HCT116 (cell line): ENCODE measurements around the gene SLC66A1. TPM values are rescaled to one million over a fixed set of nuclear protein-coding genes. Genes with fewer than 3 reads are reported as not detected.

Experiments
- ATAC-seq: fragments of 200-7000 bp; cut with Tn5 transposase; 2 replicates; pipeline ENCODE4 v1.9.1; 2020; ENCODE audit warnings: mild to moderate bottlenecking, moderate library complexity
- BruUV-seq: library from RNA; stranded (reverse); fragments of 400-500 nt; replicated peaks from 2 replicates; lab custom pipeline; 2021; lab: Mats Ljungman, UMichigan
- CTCF ChIA-PET: fragments of 300-600 bp; sonication (Branson Sonifier 250); formaldehyde crosslinking; loops from one replicate; lab custom pipeline; 2021; ENCODE audit warnings: antibody characterized with exemption; lab: Charles Lee
- POLR2A ChIA-PET: fragments of 300-600, 350-600 bp; sonication (Branson Sonifier 250); formaldehyde crosslinking; loops from one replicate; lab custom pipeline; 2021; ENCODE audit warnings: antibody characterized with exemption; lab: Charles Lee
- RAD21 ChIA-PET, 2 experiments: fragments of 300-600 bp; sonication (Branson Sonifier 250); formaldehyde crosslinking; loops; one replicate each; lab custom pipeline; 2023; ENCODE audit warnings: low total read pairs in 2 of 2; ENCODE audit not compliant: uncharacterized antibody in 2 of 2, unreplicated experiment in 2 of 2, low non-redundant PET in 1 of 2; lab: Charles Lee
- DNase-seq: peaks from one replicate; pipeline ENCODE4 v3.0.0-alpha.2; 2010; ENCODE audit warnings: low read depth, low spot score
- H2AFZ ChIP-seq: fragments of 200-600 bp; shearing (Covaris generic), sonication (generic); 2 replicates; pipeline ENCODE4 v1.6.1; 2017; ENCODE audit warnings: low read depth, mixed run types, mixed read lengths, antibody characterized with exemption, low read length; ENCODE audit not compliant: poor library complexity, severe bottlenecking
- H3K27ac ChIP-seq: 2 replicates; pipeline ENCODE4 v1.5.1; 2012; ENCODE audit warnings: low read depth, low read length
- H3K27me3 ChIP-seq: fragments of 200-600 bp; sonication (generic); 2 replicates; pipeline ENCODE4 v1.6.1; 2016; ENCODE audit warnings: mixed run types, low read length, mixed read lengths; ENCODE audit not compliant: insufficient read depth
- H3K36me3 ChIP-seq, 2 experiments: fragments of 200-500 bp in 1 of 2; fragments of 200-600 bp in 1 of 2; sonication (Bioruptor generic) in 1 of 2; sonication (generic) in 1 of 2; 2 replicates each; pipeline versions ENCODE4 v1.5.1 to v1.6.1; 2014 to 2016; ENCODE audit warnings: low read length in 2 of 2, inconsistent platforms in 1 of 2, mixed read lengths in 1 of 2, mixed run types in 1 of 2; ENCODE audit not compliant: insufficient read depth in 2 of 2, control insufficient read depth in 1 of 2
- H3K4me1 ChIP-seq, 2 experiments: fragments of 200-600 bp in 1 of 2; sonication (generic) in 1 of 2; 2 replicates each; pipeline versions ENCODE4 v1.5.1 to v1.6.1; 2012 to 2017; ENCODE audit warnings: low read length in 2 of 2, inconsistent platforms in 1 of 2, mild to moderate bottlenecking in 1 of 2, mixed read lengths in 1 of 2, mixed run types in 1 of 2, moderate library complexity in 1 of 2; ENCODE audit not compliant: insufficient read depth in 2 of 2, control insufficient read depth in 1 of 2
- H3K4me2 ChIP-seq: fragments of 200-600 bp; sonication (generic); 2 replicates; pipeline ENCODE4 v1.6.1; 2017; ENCODE audit warnings: mixed run types, low read length, mixed read lengths
- H3K4me3 ChIP-seq, 2 experiments: fragments of 200-600 bp in 1 of 2; sonication (generic) in 1 of 2; replicated peaks in 1 of 2; 2 replicates each; pipeline ENCODE4 v1.5.1; 2011 to 2016; ENCODE audit warnings: low read length in 2 of 2, control low read depth in 1 of 2, low read depth in 1 of 2, mild to moderate bottlenecking in 1 of 2, mixed read lengths in 1 of 2, mixed run types in 1 of 2
- H3K79me2 ChIP-seq: fragments of 200-600 bp; sonication (generic); 2 replicates; pipeline ENCODE4 v1.6.1; 2017; ENCODE audit warnings: mild to moderate bottlenecking, mixed run types, low read length, moderate library complexity, mixed read lengths; ENCODE audit not compliant: insufficient read depth
- H3K9ac ChIP-seq: fragments of 200-600 bp; sonication (generic); 2 replicates; pipeline ENCODE4 v1.6.1; 2016; ENCODE audit warnings: low read length, mixed read lengths
- H3K9me2 ChIP-seq: fragments of 200-600 bp; sonication (generic), shearing (Covaris generic); 2 replicates; pipeline ENCODE4 v1.6.1; 2017; ENCODE audit warnings: mixed run types, mild to moderate bottlenecking, moderate library complexity; ENCODE audit not compliant: insufficient read depth
- H3K9me3 ChIP-seq, 2 experiments: fragments of 200-500 bp in 1 of 2; fragments of 200-600 bp in 1 of 2; sonication (Bioruptor generic) in 1 of 2; sonication (generic) in 1 of 2; 2 replicates each; pipeline ENCODE4 v1.6.1; 2014 to 2017; ENCODE audit warnings: low read length in 2 of 2, mixed read lengths in 2 of 2, inconsistent platforms in 1 of 2, low read depth in 1 of 2, mild to moderate bottlenecking in 1 of 2, mixed run types in 1 of 2, moderate library complexity in 1 of 2; ENCODE audit not compliant: control insufficient read depth in 1 of 2, insufficient read depth in 1 of 2
- H4K20me1 ChIP-seq: fragments of 200-600 bp; sonication (generic), shearing (Covaris generic); 2 replicates; pipeline ENCODE4 v1.6.1; 2017; ENCODE audit warnings: mixed run types, mild to moderate bottlenecking, moderate library complexity; ENCODE audit not compliant: insufficient read depth
- CBX3 ChIP-seq: IDR thresholded peaks from 2 replicates; pipeline ENCODE4 v1.6.1; 2012; ENCODE audit warnings: low read depth
- EGR1 ChIP-seq: IDR thresholded peaks from 2 replicates; pipeline ENCODE4 v1.6.1; 2012; ENCODE audit warnings: low read depth
- EZH2phosphoT487 ChIP-seq: fragments of 200-600 bp; IDR thresholded peaks from 2 replicates; pipeline ENCODE4 v1.6.1; 2018; ENCODE audit warnings: antibody characterized with exemption, borderline replicate concordance
- FOSL1 ChIP-seq: IDR thresholded peaks from 2 replicates; pipeline ENCODE4 v1.6.1; 2012; ENCODE audit warnings: low read depth
- JUND ChIP-seq: IDR thresholded peaks from 2 replicates; pipeline ENCODE4 v1.6.1; 2012
- POLR2A ChIP-seq: IDR thresholded peaks from 2 replicates; pipeline ENCODE4 v1.7.0; 2011; ENCODE audit warnings: borderline replicate concordance; ENCODE audit not compliant: insufficient read depth, insufficient read length; ENCODE audit errors: extremely low read depth
- POLR2AphosphoS5 ChIP-seq: IDR thresholded peaks from 2 replicates; pipeline ENCODE4 v1.6.1; 2011; ENCODE audit warnings: mild to moderate bottlenecking, low read depth, low read length, moderate library complexity
- RAD21 ChIP-seq: IDR thresholded peaks from 2 replicates; pipeline ENCODE4 v1.6.1; 2012; ENCODE audit warnings: low read depth, mild to moderate bottlenecking
- SRF ChIP-seq: IDR thresholded peaks from 2 replicates; pipeline ENCODE4 v1.6.1; 2012; ENCODE audit warnings: low read depth
- TCF7L2 ChIP-seq: IDR thresholded peaks from 2 replicates; pipeline ENCODE4 v1.7.0; 2011; ENCODE audit warnings: borderline replicate concordance, inconsistent platforms; ENCODE audit not compliant: insufficient read depth, insufficient read length; ENCODE audit errors: extremely low read depth
- ZFX ChIP-seq: fragments of 450-650 bp; IDR thresholded peaks from 2 replicates; pipeline ENCODE4 v1.6.1; 2017
- ZNF274 ChIP-seq: fragments of 200-500 bp; sonication (Bioruptor generic); IDR thresholded peaks from 2 replicates; pipeline ENCODE4 v1.6.1; 2014; ENCODE audit warnings: mild to moderate bottlenecking, low read depth, low read length, inconsistent platforms
- intact Hi-C: fragments of 100-400 bp; cut with micrococcal nuclease; formaldehyde crosslinking; loops from 2 replicates; pipeline ENCODE4 v1.10.0; 2022
- total RNA-seq: library from RNA; stranded (reverse); gene quantifications from one replicate; pipeline ENCODE4 v1.2.1, GENCODE V29; 2021; ENCODE audit not compliant: unreplicated experiment
- TF ChIP-seq, protein P1 (sequence below): IDR thresholded peaks from 2 replicates; pipeline ENCODE4 v1.6.1; 2012
- TF ChIP-seq, protein P2 (sequence below): IDR thresholded peaks from 2 replicates; pipeline ENCODE4 v1.6.1; 2011; ENCODE audit warnings: mild to moderate bottlenecking, low read length, moderate library complexity; ENCODE audit not compliant: insufficient replicate concordance; ENCODE audit errors: extremely low read depth
- TF ChIP-seq, protein P3 (sequence below): IDR thresholded peaks from 2 replicates; pipeline ENCODE4 v1.6.1; 2012

SLC66A1 gene
- total RNA-seq, 1 experiment from 2014 or later: 11.1 TPM

DNA sequence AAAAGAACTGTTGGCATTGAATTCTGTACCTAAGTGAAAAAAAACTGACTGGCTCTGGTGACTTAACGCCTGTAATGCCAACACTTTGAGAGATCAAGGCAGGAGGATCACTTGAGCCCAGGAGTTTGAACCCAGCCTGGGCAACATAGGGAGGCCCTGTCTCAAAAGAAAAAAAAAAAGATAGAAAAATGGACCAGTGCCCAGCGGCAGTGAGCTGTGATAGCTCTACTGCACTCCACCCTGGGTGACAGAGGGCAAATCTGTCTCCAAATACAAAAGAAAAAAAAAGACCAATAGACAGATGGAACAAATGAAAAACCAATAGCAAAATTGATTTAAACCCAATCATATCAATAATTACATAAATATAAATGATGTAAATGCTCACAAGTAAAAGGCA, 22.9 kb upstream of the SLC66A1 start:
- no peaks in the 10 kb centered on the region for H3K9me3 ChIP-seq
- peak overlapping the region; percentile 15 to 37; a peak in 3 of 4 replicates for H3K4me3 ChIP-seq
- intact Hi-C loops: no loop called here
- RAD21 ChIA-PET: no interaction called here
- DNase-seq (no peak), ATAC-seq (no peak)
- H3K4me2 ChIP-seq: peak overlapping the region; percentile 64
- H3K79me2 ChIP-seq: no peaks in the 10 kb centered on the region
- no peaks in the 10 kb centered on the region for H4K20me1 ChIP-seq
- no peak overlapping the region for H3K27ac ChIP-seq
- POLR2A ChIA-PET: no interaction called here
- no peaks in the 10 kb centered on the region for H3K27me3 ChIP-seq
- TF ChIP-seq EGR1: no peak
- TF ChIP-seq FOSL1: no peak
- TF ChIP-seq ZNF274: no peak
- TF ChIP-seq CBX3: no peak
- no peak for TF ChIP-seq SRF
- TF ChIP-seq, protein P1, sequence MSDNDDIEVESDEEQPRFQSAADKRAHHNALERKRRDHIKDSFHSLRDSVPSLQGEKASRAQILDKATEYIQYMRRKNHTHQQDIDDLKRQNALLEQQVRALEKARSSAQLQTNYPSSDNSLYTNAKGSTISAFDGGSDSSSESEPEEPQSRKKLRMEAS: no peak
- TF ChIP-seq, protein P2, sequence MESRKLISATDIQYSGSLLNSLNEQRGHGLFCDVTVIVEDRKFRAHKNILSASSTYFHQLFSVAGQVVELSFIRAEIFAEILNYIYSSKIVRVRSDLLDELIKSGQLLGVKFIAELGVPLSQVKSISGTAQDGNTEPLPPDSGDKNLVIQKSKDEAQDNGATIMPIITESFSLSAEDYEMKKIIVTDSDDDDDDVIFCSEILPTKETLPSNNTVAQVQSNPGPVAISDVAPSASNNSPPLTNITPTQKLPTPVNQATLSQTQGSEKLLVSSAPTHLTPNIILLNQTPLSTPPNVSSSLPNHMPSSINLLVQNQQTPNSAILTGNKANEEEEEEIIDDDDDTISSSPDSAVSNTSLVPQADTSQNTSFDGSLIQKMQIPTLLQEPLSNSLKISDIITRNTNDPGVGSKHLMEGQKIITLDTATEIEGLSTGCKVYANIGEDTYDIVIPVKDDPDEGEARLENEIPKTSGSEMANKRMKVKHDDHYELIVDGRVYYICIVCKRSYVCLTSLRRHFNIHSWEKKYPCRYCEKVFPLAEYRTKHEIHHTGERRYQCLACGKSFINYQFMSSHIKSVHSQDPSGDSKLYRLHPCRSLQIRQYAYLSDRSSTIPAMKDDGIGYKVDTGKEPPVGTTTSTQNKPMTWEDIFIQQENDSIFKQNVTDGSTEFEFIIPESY: no peak
- peaks cover 0 to 5% of the 10 kb centered on the region in 2 experiments; a peak in 1 of 4 replicates for H3K4me1 ChIP-seq
- no peaks in the 10 kb centered on the region for H3K36me3 ChIP-seq
- CTCF ChIA-PET: no interaction called here
- no peak overlapping the region for H2AFZ ChIP-seq
- H3K9ac ChIP-seq: no peak overlapping the region
- no TSS peak for BruUV-seq
- no peaks in the 10 kb centered on the region for H3K9me2 ChIP-seq

DNA sequence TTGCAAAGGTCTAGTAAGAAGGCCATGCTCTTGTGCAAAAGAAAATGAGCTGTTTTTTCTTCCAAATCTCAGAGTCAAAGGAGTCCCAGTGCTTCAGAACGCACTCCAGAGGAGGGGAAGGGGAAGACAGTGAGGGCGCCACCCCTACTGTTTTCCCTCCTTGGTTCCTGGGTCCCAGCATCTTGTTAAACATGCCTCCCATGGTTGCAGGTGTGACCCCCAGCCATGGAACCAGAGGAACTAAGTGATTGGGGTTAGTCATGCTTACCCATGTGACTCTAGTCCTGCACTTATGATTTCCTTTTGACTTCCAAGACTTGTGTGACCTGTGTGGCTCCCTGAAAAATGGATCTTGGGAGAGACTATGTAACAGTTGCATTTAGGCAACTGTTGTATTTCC, 17.5 kb upstream of the SLC66A1 start:
- Histone ChIP-seq H3K4me3 (no peak overlapping the region), H3K4me2 (no peak overlapping the region), H4K20me1 (no peaks in the 10 kb centered on the region), H3K27me3 (no peaks in the 10 kb centered on the region), H3K9ac (no peak overlapping the region), H2AFZ (no peak overlapping the region), H3K9me2 (no peaks in the 10 kb centered on the region), H3K79me2 (no peaks in the 10 kb centered on the region), H3K4me1 (no peaks in the 10 kb centered on the region), H3K27ac (no peak overlapping the region), H3K36me3 (no peaks in the 10 kb centered on the region), H3K9me3 (peaks cover 0 to 5% of the 10 kb centered on the region in 2 experiments; a peak in 1 of 4 replicates)
- ATAC-seq: no peak
- POLR2A ChIA-PET: no interaction called here
- intact Hi-C loops: no loop called here
- DNase-seq: no peak
- BruUV-seq: no TSS peak
- CTCF ChIA-PET: no interaction called here
- RAD21 ChIA-PET: no interaction called here
- TF ChIP-seq, protein P3, sequence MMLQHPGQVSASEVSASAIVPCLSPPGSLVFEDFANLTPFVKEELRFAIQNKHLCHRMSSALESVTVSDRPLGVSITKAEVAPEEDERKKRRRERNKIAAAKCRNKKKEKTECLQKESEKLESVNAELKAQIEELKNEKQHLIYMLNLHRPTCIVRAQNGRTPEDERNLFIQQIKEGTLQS: no peak
- TF ChIP-seq EZH2phosphoT487: no peak
- TF ChIP-seq, protein P2: no peak
- TF ChIP-seq POLR2AphosphoS5: no peak
- TF ChIP-seq ZFX: no peak
- no peak for TF ChIP-seq RAD21
- TF ChIP-seq TCF7L2: no peak
- no peak for TF ChIP-seq POLR2A
- no peak for TF ChIP-seq FOSL1
- no peak for TF ChIP-seq JUND
- no peak for TF ChIP-seq CBX3
- no peak for TF ChIP-seq SRF
